Urinary bladder (tissue), 4 donors: ENCODE data around the gene COL1A1. TPM values are rescaled to one million over a fixed set of nuclear protein-coding genes. Genes with fewer than 3 reads are reported as not detected.
A peak's percentile ranks its signal among the peaks of the same experiment; 100 is the strongest.

Experiments used
- DNase-seq: peaks from one replicate; pipeline ENCODE4 v3.0.0-alpha.2; 2015; ENCODE audit errors: extremely low spot score
- H3K27ac ChIP-seq: one replicate; pipeline ENCODE4 v1.5.1; 2013; ENCODE audit warnings: low read depth, mild to moderate bottlenecking, moderate library complexity
- H3K36me3 ChIP-seq: one replicate; pipeline ENCODE4 v1.6.1; 2013; ENCODE audit warnings: mild to moderate bottlenecking, moderate library complexity; ENCODE audit not compliant: insufficient read depth
- H3K4me1 ChIP-seq: one replicate; pipeline ENCODE4 v1.6.1; 2013; ENCODE audit warnings: mild to moderate bottlenecking, moderate library complexity; ENCODE audit not compliant: insufficient read depth
- H3K4me3 ChIP-seq: one replicate; pipeline ENCODE4 v1.5.1; 2013; ENCODE audit warnings: low read depth, low read length
- WGBS: extraction: QIAGEN DNeasy Blood & Tissue Kit; methylation state at CpG from one replicate; pipeline ENCODE4 v1.1.7; 2013; 5-methylcytosine and 5-hydroxymethylcytosine counted together
- polyA plus RNA-seq: library from polyadenylated mRNA; stranded (reverse); fragments of 200-250 nt; gene quantifications from one replicate; pipeline ENCODE4 v1.2.3, GENCODE V29; 2013
- total RNA-seq: library from RNA; depleted of rRNA; stranded (reverse); fragments of >200 nt; gene quantifications from one replicate; pipeline ENCODE4 v1.2.3, GENCODE V29; 2014
- donor health status: healthy with polysubstance abuse.
- donor health status: healthy.

Gene COL1A1
- total and polyA plus RNA-seq, 2 donors = 802 to 5,262 TPM

- Histone ChIP-seq H3K4me1 (no peaks in the 10 kb centered on the region), H3K4me3 (no peak overlapping the region), H3K27ac (no peak overlapping the region), H3K36me3 (no peaks in the 10 kb centered on the region)
- WGBS = 77% methylated on average over 8 of the region's 8 CpGs
- no peak for DNase-seq
These were observed 38.8 kb downstream of the COL1A1 start for GRCh38 chr17:50162466-50163254.

DNA sequence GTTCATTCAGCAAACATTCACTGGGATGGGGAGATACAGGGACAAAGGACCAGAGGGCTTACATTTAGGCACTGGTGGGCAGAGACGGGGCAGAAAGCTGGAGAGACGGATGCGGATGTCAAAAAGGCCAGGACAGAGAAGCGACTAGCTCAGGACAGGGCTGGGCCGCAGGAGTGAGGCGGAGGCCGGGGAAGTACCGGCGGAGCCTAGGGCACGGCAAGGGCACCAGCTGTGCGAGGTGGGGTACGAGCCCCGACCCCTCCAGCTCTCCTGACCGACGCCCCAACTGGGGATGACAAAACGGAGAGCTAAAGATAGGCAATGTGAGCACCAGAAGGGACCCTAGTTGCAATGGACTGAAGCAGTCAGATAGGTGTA, 39.5 kb downstream of the COL1A1 start:
- H3K4me3 ChIP-seq = no peak overlapping the region
- 58% methylated on average over 16 of the region's 16 CpGs for WGBS
- no peaks in the 10 kb centered on the region for H3K4me1 ChIP-seq
- H3K36me3 ChIP-seq = no peaks in the 10 kb centered on the region
- no peak overlapping the region for H3K27ac ChIP-seq
- DNase-seq = no peak

- Histone ChIP-seq H3K27ac (peak overlapping the region; percentile 48), H3K36me3 (no peaks in the 10 kb centered on the region), H3K4me1 (no peaks in the 10 kb centered on the region), H3K4me3 (peak overlapping the region; percentile 30)
- no peak for DNase-seq
- under 1% methylated on average over 53 of the region's 53 CpGs for WGBS
These were observed 40.2 kb downstream of the COL1A1 start for GRCh38 chr17:50161023-50161910.

DNA sequence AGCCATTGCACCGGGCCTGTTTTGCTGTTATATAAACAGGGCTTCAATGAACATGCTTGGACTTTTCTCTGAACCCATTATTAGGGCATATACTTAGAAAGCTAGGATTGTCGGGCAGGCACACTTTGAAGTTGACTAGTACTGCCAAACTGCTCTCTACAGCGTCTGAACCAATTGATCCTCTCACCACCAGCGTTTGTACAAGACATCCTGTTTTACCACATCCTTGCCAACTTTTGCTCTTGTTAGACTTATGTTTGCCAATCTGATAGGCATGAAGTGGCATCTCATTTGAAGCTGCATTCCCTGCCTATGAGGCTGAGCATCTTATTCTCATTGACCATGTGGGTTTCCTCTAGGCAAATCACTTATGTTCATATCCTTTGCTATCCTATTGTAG, 43.5 kb downstream of the COL1A1 start:
- no peak overlapping the region for H3K4me3 ChIP-seq
- DNase-seq = no peak
- 62% methylated on average over 4 of the region's 4 CpGs for WGBS
- H3K27ac ChIP-seq = no peak overlapping the region
- H3K4me1 ChIP-seq = no peaks in the 10 kb centered on the region
- H3K36me3 ChIP-seq = no peaks in the 10 kb centered on the region

GRCh38 chr17:50155115-50155819, 46.2 kb downstream of the COL1A1 start:
- DNase-seq = no peak
- Histone ChIP-seq H3K4me3 (no peak overlapping the region), H3K36me3 (no peaks in the 10 kb centered on the region), H3K4me1 (no peaks in the 10 kb centered on the region), H3K27ac (peak overlapping the region; percentile 15)
- WGBS = 43% methylated on average over 8 of the region's 8 CpGs

GRCh38 chr17:50154604-50155003, 46.8 kb downstream of the COL1A1 start:
- H3K36me3 ChIP-seq = no peaks in the 10 kb centered on the region
- DNase-seq = no peak
- H3K27ac ChIP-seq = no peak overlapping the region
- no peak overlapping the region for H3K4me3 ChIP-seq
- WGBS = 43% methylated on average over 1 of the region's 1 CpG
- no peaks in the 10 kb centered on the region for H3K4me1 ChIP-seq

DNA sequence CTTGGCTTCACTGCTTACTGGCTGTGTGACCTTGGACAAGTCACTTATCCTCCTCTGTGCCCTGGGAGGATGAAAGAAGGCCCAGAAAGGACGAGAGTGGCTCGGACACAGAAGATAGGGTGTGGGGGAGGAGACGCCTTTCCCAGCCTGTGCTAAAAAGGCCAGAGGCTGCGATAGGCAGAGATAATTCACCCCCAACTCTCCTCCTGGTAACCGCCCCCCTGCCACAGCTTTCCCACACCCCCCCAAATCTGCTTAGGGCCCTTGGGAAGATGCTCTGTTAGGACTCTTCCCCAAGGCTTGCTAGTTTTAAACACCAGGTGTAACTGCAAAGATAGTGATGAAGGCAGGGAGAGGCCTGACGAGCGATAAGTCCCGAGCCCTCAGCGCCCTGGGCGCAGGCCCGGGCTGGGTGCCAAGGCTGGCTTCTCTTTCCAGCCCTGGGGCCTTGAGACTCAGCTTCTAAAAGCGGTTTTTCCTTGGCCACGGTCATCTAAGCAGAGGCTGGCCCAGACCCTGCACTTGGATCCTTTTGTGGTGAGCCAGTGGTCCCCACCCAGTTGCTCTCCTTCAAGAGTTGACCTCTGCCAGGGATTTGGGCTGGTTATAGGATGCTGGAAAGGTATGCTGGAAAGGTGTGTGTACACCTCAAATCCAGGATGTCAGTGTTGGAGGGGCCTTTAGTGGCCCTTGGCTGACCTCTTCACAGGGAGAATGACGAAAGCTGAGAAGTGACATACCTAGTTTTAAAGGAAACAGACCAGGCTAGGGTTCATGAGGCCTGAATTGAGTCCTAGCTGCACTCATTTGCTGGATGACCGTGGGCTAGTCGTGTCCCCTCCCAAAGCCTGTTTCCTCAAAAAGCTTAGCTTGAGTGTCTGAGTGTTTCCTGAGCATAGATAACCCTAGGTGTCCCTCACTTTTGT, 47.5 kb downstream of the COL1A1 start:
- 40% methylated on average over 16 of the region's 16 CpGs for WGBS
- H3K4me3 ChIP-seq = no peak overlapping the region
- H3K27ac ChIP-seq = peak overlapping the region; percentile 26
- H3K36me3 ChIP-seq = no peaks in the 10 kb centered on the region
- no peaks in the 10 kb centered on the region for H3K4me1 ChIP-seq
- no peak for DNase-seq

GRCh38 chr17:50152736-50153135, 48.7 kb downstream of the COL1A1 start:
- no peak overlapping the region for H3K4me3 ChIP-seq
- 59% methylated on average over 7 of the region's 7 CpGs for WGBS

DNA sequence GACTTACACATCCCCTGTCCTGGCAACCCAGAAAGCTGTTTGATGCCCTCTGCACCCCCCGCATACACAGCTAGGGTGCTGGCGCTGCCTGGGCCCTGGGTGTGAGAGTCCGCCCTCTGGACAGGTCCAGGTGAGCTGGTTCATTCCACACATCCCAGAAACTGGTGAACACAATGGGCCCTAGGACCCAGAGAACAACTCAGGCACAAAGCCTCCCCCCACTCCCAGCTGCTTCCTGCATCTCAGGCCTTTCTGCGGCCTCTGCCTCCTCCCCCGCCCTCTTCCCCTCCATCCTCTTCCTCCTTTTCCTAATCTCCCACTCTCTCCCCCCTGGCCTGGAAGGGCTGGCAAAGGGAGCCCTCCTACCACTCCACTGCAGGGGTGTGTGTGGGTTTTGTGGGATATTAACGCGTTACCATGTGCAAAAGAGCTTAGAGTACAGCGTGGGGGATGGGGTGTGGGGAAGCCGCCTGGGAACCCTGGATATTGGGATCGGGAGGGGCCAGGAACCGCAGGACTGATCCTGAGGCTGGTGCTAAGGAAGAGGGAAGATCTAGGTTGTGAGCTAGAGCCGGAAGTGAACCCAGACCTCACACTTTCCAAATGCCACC, 49.4 kb downstream of the COL1A1 start:
- DNase-seq = peak; percentile 86
- Histone ChIP-seq H3K27ac (peak overlapping the region; percentile 87), H3K36me3 (no peaks in the 10 kb centered on the region), H3K4me3 (peak overlapping the region; percentile 83), H3K4me1 (no peaks in the 10 kb centered on the region)
- WGBS = under 1% methylated on average over 12 of the region's 12 CpGs

More at GRCh38 chr17:50152736-50153135, 48.7 kb downstream of the COL1A1 start:
- DNase-seq = no peak
- Histone ChIP-seq H3K27ac (peak overlapping the region; percentile 87), H3K36me3 (no peaks in the 10 kb centered on the region), H3K4me1 (no peaks in the 10 kb centered on the region)

GRCh38 chr17:50151041-50151936, 50.1 kb downstream of the COL1A1 start:
- WGBS = under 1% methylated on average over 40 of the region's 40 CpGs
- H3K4me1 ChIP-seq = no peaks in the 10 kb centered on the region
- peak overlapping the region; percentile 58 for H3K27ac ChIP-seq
- DNase-seq = no peak
- peak overlapping the region; percentile 83 for H3K4me3 ChIP-seq
- H3K36me3 ChIP-seq = no peaks in the 10 kb centered on the region

GRCh38 chr17:50150354-50151040, 50.9 kb downstream of the COL1A1 start, which contains the start of gene PPP1R9B:
Gene PPP1R9B (minus strand): TSS chr17:50150677. CDS start chr17:50150513, 164 bp downstream.
- Histone ChIP-seq H3K27ac (peak within 1 kb of the TSS; percentile 87), H3K4me1 (no peaks in the 10 kb centered on the region), H3K4me3 (peak within 1 kb of the TSS; percentile 83), H3K36me3 (no peaks in the 10 kb centered on the region)
- WGBS = under 1% methylated on average over 69 of the region's 69 CpGs
- no peak for DNase-seq
